Activated CD8-positive, alpha-beta T cell treated with anti-CD3 and anti-CD28 coated beads for 36 hours (primary cell): ENCODE data around the gene CCHCR1. TPM values are rescaled to one million over a fixed set of nuclear protein-coding genes. Genes with fewer than 3 reads are reported as not detected.
A peak's percentile ranks its signal among the peaks of the same experiment; 100 is the strongest.

ENCODE experiments used
- ATAC-seq: fragments of 200-7000 bp; cut with Tn5 transposase; one replicate; pipeline ENCODE4 v1.10.0; 2021; ENCODE audit warnings: mild to moderate bottlenecking, moderate library complexity
- CTCF ChIA-PET: fragments of 350-600 bp; sonication (Branson Sonifier 250); formaldehyde crosslinking; loops from one replicate; lab custom pipeline; 2021; ENCODE audit warnings: antibody characterized with exemption; lab: Charles Lee
- POLR2A ChIA-PET: fragments of 350-600 bp; sonication (Branson Sonifier 250); formaldehyde crosslinking; loops from one replicate; lab custom pipeline; 2021; ENCODE audit warnings: antibody characterized with exemption; lab: Charles Lee
- DNase-seq: peaks from one replicate; pipeline ENCODE4 v3.0.0-alpha.2; 2020
- H3K27ac Mint-ChIP-seq: one replicate; pipeline ENCODE4 v1.8.0; 2021; ENCODE audit warnings: mild to moderate bottlenecking, mixed read lengths
- H3K27me3 Mint-ChIP-seq: one replicate; pipeline ENCODE4 v1.8.0; 2021; ENCODE audit warnings: mixed read lengths
- H3K36me3 Mint-ChIP-seq: one replicate; pipeline ENCODE4 v1.8.0; 2021; ENCODE audit warnings: low read depth, mixed read lengths
- H3K4me1 Mint-ChIP-seq: one replicate; pipeline ENCODE4 v1.8.0; 2021; ENCODE audit warnings: low read depth, mixed read lengths
- H3K4me3 Mint-ChIP-seq: one replicate; pipeline ENCODE4 v1.8.0; 2021; ENCODE audit warnings: mild to moderate bottlenecking, moderate library complexity, mixed read lengths
- H3K9me3 Mint-ChIP-seq: one replicate; pipeline ENCODE4 v1.8.0; 2021; ENCODE audit warnings: mixed read lengths
- CTCF ChIP-seq: fragments of 200-600 bp; IDR thresholded peaks from one replicate; pipeline ENCODE4 v1.8.0; 2022; ENCODE audit warnings: antibody characterized with exemption, mild to moderate bottlenecking
- intact Hi-C: fragments of 100-400 bp; cut with micrococcal nuclease; formaldehyde crosslinking; loops from one replicate; pipeline ENCODE4 v1.10.0; 2022
- total RNA-seq, 2 experiments: library from RNA; stranded (reverse); gene quantifications; one replicate each; pipeline ENCODE4 v1.2.3, GENCODE V29; 2021

The CCHCR1 gene
- total RNA-seq, 2 experiments from 2014 or later: 39.2 to 39.8 TPM

- POLR2A ChIA-PET: no interaction called here
- H3K36me3 Mint-ChIP-seq: no peaks in the 10 kb centered on the region
- H3K27me3 Mint-ChIP-seq: no peaks in the 10 kb centered on the region
- no peak for DNase-seq
- TF ChIP-seq CTCF: no peak
- H3K27ac Mint-ChIP-seq: no peak overlapping the region
- intact Hi-C loops: no loop called here
- peaks cover 15% of the 10 kb centered on the region for H3K4me1 Mint-ChIP-seq
- CTCF ChIA-PET: no interaction called here
- H3K4me3 Mint-ChIP-seq: peak overlapping the region; percentile 69
- no peaks in the 10 kb centered on the region for H3K9me3 Mint-ChIP-seq
- ATAC-seq: no peak
Observed at GRCh38 chr6:31179896-31180295, 22.3 kb upstream of the CCHCR1 start.

- ATAC-seq (no peak), DNase-seq (no peak)
- intact Hi-C loops: no loop called here
- POLR2A ChIA-PET: no interaction called here
- Mint-ChIP-seq H3K4me3 (no peak overlapping the region), H3K27ac (peak overlapping the region; percentile 3), H3K9me3 (no peaks in the 10 kb centered on the region), H3K27me3 (no peaks in the 10 kb centered on the region), H3K4me1 (peaks cover 15% of the 10 kb centered on the region), H3K36me3 (no peaks in the 10 kb centered on the region)
- no peak for TF ChIP-seq CTCF
- CTCF ChIA-PET: no interaction called here
Observed at GRCh38 chr6:31179042-31179386, 21.4 kb upstream of the CCHCR1 start.

- intact Hi-C loops: no loop called here
- DNase-seq (no peak), ATAC-seq (peak; percentile 38)
- TF ChIP-seq CTCF: no peak
- Mint-ChIP-seq H3K27me3 (no peaks in the 10 kb centered on the region), H3K4me3 (no peak overlapping the region), H3K9me3 (no peaks in the 10 kb centered on the region), H3K27ac (peak overlapping the region; percentile 3), H3K36me3 (no peaks in the 10 kb centered on the region), H3K4me1 (peaks cover 15% of the 10 kb centered on the region)
- ChIA-PET CTCF (no interaction called here), POLR2A (no interaction called here)
Observed at GRCh38 chr6:31178143-31179041, 20.8 kb upstream of the CCHCR1 start.

GRCh38 chr6:31175971-31176370, 18.4 kb upstream of the CCHCR1 start:
- no peaks in the 10 kb centered on the region for H3K27me3 Mint-ChIP-seq
- peaks cover 15% of the 10 kb centered on the region for H3K4me1 Mint-ChIP-seq
- H3K4me3 Mint-ChIP-seq: no peak overlapping the region
- CTCF ChIA-PET: interaction anchor here (0.7 to 1.2 kb wide), 3 partner anchors 11 to 17 kb away, joined by 3 to 5 read pairs (median 3); partner anchors contain the start of gene TCF19
- no peak for TF ChIP-seq CTCF
- POLR2A ChIA-PET: interaction anchor here (0.6 to 1.1 kb wide), 2 partner anchors 17 to 1531 kb away, joined by 3 read pairs; partner anchors contain the start of gene TCF19
- intact Hi-C loops: no loop called here
- peak overlapping the region; percentile 58 for H3K27ac Mint-ChIP-seq
- ATAC-seq (peak; percentile 62), DNase-seq (peak; percentile 40)
- no peaks in the 10 kb centered on the region for H3K9me3 Mint-ChIP-seq
- no peaks in the 10 kb centered on the region for H3K36me3 Mint-ChIP-seq

GRCh38 chr6:31174378-31174777, 16.8 kb upstream of the CCHCR1 start:
- DNase-seq (no peak), ATAC-seq (no peak)
- intact Hi-C loops: no loop called here
- Mint-ChIP-seq H3K27ac (no peak overlapping the region), H3K4me1 (peaks cover 15% of the 10 kb centered on the region), H3K4me3 (no peak overlapping the region), H3K27me3 (no peaks in the 10 kb centered on the region), H3K9me3 (no peaks in the 10 kb centered on the region), H3K36me3 (no peaks in the 10 kb centered on the region)
- ChIA-PET CTCF (no interaction called here), POLR2A (no interaction called here)
- no peak for TF ChIP-seq CTCF
